HG02852 (cell line): ENCODE data around the gene TLR5.

Experiments used
- ATAC-seq: cut with Tn5 transposase; IDR thresholded peaks from one replicate; pipeline ENCODE4 v1.9.1; 2021; ENCODE audit warnings: mild to moderate bottlenecking, moderate library complexity; ENCODE audit not compliant: unreplicated experiment

The TLR5 gene

DNA sequence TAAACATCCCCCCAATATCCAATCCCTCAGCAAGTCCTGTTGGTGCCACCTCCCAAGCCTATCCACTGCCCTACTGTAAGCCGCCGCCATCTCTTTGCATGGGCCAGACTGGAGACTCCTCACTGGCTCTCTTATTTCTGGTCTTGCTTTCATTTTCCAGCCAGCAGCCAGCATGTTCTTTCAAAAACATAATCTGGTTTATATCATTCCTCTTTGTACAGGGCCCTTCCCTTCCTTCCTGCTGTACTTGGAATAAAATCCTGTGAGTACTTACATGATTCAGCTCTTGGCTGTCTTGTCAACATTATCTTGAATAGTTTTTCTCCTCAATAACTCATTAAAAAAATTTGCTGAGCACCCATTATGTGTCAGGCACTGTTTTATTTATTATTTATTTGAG, 28.2 kb downstream of the TLR5 start:
- ATAC-seq: no peak

GRCh38 chr1:223110952-223111351, 32.1 kb downstream of the TLR5 start:
- ATAC-seq: no peak

DNA sequence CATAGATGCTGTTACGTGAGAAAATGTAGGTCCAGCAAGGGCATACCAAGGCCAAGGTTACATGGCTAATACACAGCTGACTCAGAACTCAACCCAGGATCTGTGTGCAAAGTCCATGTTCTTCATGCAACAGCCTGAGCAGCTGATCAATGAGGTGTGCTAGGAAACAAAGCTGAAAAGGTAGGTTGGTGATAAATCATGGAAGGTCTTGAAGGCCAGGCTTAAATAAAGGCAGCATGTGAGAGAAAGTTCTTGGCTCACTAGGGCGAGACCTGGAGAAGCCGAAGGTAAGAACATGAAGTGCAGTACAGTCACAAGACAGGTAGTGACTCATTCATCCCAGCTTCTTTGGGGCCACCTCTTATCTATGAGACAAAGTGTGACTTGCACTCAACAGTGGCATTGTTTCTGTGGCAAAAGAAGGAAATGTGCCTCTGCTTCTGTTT, 33.4 kb downstream of the TLR5 start:
- no peak for ATAC-seq

- ATAC-seq: no peak
Measured at GRCh38 chr1:223106856-223107255, 36.2 kb downstream of the TLR5 start.

DNA sequence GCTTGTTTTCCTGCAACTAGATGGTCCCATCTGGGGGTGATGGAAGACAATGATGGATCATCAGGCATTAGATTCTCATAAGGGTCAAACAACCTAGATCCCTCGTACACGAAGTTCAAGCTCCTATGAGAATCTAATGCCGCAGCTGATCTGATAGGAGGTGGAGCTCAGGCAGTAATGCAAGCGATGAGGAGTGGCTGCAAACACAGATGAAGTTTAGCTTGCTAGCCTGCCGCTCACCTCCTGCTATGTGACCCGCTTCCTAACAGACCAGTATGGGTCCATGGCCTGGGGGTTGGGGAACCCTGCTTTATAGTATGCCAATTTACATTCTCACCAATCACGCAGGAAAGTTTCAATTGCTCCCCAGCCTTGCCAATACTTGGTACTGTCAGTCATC, 37.5 kb downstream of the TLR5 start:
- ATAC-seq: no peak

GRCh38 chr1:223102797-223103533, 40.1 kb downstream of the TLR5 start:
- ATAC-seq: no peak

GRCh38 chr1:223097713-223098112, 45.3 kb downstream of the TLR5 start:
- ATAC-seq: no peak

DNA sequence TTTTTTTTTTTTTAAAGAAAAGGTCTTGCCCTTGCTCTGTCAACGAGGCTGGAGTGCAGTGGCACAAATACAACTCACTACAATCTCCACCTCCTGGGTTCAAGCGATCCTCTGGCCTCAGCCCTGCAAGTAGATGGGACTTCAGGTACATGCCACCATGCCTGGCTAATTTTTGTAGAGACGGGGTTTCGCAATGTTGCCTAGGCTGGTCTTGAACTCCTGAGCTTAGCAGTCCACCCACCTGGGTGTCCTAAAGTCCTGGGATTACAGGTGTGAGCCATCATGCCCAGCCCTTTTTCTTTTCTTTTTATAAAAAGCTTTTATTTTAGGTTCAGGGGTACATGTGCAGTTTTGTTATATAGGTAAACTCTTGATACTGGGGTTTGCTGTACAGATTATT, 47.2 kb downstream of the TLR5 start:
- no peak for ATAC-seq

- ATAC-seq: no peak
Measured at GRCh38 chr1:223091896-223092295, 51.2 kb downstream of the TLR5 start.

GRCh38 chr1:223089250-223089649, 53.8 kb downstream of the TLR5 start:
- ATAC-seq: no peak

DNA sequence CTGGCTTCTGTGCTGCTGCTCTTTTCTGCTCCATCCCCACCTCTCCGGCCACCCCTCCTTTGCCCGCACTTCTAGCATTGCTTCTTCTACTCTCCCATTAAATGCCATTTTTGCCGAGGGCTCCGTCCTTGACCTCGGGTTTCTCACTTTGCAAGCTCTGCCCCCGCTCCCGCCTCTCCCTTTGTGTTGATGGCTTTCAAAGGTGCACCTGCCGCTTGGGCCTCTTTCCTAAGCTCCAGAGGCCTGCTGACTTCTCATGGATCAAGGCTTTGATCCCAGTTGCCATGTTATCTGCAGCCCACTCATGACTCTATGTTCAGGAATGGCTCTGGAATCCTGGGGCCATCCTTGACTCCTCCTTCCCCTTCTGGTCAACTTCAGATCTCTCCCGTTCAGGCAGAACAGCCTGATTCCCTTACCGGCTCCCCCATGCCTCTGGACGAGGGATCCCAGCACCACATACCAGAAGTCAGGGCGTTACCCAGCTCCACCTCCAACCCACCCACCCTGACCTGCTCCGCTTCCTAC, 54.3 kb downstream of the TLR5 start:
- no peak for ATAC-seq

DNA sequence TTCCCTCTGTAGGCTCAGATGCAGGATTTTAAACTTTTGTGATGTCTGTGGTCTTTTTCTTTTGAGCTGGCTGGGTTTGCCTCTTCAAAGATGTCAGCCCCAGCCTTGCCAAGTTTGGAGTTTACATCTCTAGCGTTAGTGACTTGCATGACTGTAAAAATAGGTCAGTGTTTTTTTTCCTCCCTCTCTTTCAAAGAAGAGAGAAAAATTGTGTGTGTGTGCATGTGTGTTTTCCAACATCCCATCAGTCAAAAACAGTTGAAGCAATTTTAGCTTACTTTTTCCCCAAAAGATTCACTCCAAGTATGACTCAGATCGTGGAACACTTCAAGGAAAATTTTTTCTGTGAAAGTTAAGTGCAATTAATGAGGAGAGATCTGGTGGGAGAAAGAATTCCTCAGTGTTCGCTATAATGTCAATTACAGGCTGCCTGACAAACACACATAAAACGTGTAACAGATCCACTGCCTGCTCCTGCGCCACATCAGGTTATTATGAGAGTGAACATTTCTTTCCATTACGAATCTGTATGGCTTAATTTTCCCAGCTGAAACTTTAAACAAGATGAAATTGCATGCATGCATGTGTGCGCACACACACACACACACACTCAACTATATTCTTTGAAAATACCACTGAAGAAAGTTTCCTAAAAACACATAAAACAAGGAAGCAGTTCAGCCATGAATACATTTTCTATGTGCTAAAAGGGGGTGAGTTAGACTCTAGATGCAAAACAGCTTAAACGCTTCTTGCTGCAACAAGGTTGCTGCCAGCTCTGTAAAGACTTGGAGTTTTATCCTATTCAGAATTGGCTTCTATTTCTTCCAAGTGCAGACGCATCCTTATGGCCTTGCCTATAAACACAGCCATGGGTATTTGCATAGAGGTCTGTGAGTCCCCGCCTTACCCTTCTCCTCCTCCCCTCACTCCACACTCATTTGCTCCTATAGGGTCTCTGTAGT, 55.5 kb downstream of the TLR5 start:
- ATAC-seq: no peak

- no peak for ATAC-seq
Measured at GRCh38 chr1:223084464-223084866, 58.6 kb downstream of the TLR5 start.

DNA sequence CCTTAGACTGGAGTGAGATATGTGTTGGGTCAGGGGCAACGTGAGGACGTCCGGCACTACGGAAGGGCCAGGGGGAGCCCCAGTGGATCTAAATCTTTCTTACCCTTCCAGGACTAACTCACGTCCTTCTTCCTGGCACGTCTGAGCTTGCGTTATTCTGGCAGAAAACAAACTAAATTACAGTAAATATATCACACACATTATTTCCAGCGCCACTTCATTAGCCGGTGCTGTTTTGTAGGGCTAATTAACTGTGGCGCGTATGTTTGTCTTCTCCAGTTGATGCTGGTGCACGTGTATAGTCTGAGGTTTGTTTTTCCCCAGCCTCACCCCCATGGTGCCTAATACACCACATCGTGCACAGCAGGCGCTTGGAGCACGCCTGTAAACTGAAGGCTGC, 59.2 kb downstream of the TLR5 start:
- ATAC-seq: no peak

DNA sequence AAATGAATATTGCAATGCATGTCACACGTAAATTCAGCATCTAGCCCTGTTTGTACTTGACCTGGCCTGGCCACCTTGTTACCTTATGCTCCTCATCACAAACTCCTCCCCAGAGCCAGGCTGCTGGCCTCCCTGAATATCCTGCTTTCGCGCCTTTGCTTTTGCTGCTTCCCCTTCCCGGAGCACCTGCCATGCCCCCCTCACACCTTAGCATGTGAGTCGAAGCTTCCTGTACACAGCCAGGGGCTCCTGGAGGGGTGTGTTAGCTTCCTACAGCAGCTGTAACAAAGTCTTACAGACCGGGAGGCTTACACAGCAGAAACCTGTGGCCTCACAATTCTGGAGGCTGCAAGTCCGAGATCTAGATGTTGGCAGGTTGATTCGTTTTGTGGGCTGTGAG, 60.1 kb downstream of the TLR5 start:
- ATAC-seq: no peak

- peak; percentile 94 for ATAC-seq
Measured at GRCh38 chr1:223081181-223081994, 61.7 kb downstream of the TLR5 start.

DNA sequence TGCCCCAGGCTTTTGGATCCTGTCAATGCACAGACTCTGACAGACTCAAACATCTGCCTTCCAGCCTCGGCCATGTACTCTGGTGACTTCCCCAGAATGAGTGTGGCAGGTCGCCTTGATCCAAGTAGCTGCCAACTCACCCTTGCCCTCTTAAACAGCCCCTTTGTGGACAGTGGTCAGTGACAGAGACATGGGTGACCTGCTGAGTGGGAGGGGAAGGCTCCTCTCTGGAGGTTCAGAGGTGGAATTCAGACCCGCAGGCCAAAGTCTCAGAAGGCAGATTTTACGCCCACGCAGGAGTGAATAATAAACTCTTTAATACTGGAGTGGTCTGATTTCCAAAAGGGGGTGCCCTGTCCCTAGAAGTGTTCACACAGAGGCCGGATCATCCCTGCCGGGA, 63.5 kb downstream of the TLR5 start:
- ATAC-seq: no peak

GRCh38 chr1:223077247-223077833, 65.7 kb downstream of the TLR5 start:
- no peak for ATAC-seq

GRCh38 chr1:223076362-223076761, 66.7 kb downstream of the TLR5 start:
- ATAC-seq: no peak

DNA sequence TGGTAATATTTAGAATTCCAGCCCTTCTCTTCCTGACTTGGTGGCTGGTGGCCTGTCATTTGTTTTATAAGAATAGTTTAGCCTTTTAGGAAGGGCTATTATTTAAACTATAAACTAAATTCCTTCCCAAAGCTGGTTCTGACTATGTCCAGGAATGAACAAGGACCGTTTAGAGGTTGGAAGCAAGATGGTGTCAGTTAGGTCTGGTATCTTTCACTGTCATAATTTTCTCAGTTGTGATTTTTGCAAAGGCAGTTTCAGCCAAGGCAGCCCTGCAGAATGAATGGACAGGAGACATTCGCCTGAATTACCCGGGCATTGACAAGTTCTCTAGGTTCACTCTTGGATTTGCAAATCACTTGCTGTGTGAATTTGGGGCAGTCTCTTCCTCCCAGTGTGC, 67.2 kb downstream of the TLR5 start:
- no peak for ATAC-seq
